SK-N-SH (cell line): ENCODE results near the gene RND3. TPM values are rescaled to one million over a fixed set of nuclear protein-coding genes. Genes with fewer than 3 reads are reported as not detected.

Experiments used
- CTCF ChIA-PET: fragments of 300-600, 350-600 bp; formaldehyde crosslinking; extraction: SDS; loops from one replicate; lab custom pipeline; 2021; lab: Yijun Ruan, JAX
- POLR2A ChIA-PET: fragments of 350-600 bp; sonication (Branson Sonifier 250); formaldehyde crosslinking; extraction: SDS; loops from one replicate; lab custom pipeline; 2020; ENCODE audit warnings: antibody characterized with exemption, inconsistent platforms; lab: Yijun Ruan, JAX
- DNase-seq: peaks from one replicate; pipeline ENCODE4 v3.0.0; 2012
- H2AFZ ChIP-seq: fragments of 200-600 bp; sonication (generic); 2 replicates; pipeline ENCODE4 v1.8.1; 2016; ENCODE audit warnings: antibody characterized with exemption, mild to moderate bottlenecking, low read depth
- H3F3A ChIP-seq: fragments of 200-600 bp; sonication (generic); replicated peaks from 2 replicates; pipeline ENCODE3; 2016; ENCODE audit warnings: antibody characterized with exemption, mild to moderate bottlenecking; ENCODE audit not compliant: insufficient read depth
- H3K27ac ChIP-seq, 2 experiments: fragments of 200-500 bp in 1 of 2; fragments of 200-600 bp in 1 of 2; sonication (Bioruptor generic) in 1 of 2; sonication (generic), shearing (Covaris generic) in 1 of 2; 2 replicates each; pipeline versions ENCODE4 v1.5.1 to v1.6.1; 2014 to 2016; ENCODE audit warnings: low read depth in 2 of 2, inconsistent platforms in 1 of 2, low read length in 1 of 2, mild to moderate bottlenecking in 1 of 2, mixed read lengths in 1 of 2
- H3K27me3 ChIP-seq: fragments of 200-600 bp; sonication (generic), shearing (Covaris generic); 2 replicates; pipeline ENCODE4 v1.6.1; 2016; ENCODE audit warnings: mixed run types; ENCODE audit not compliant: insufficient read depth
- H3K36me3 ChIP-seq, 2 experiments: fragments of 200-500 bp in 1 of 2; fragments of 200-600 bp in 1 of 2; sonication (Bioruptor generic) in 1 of 2; sonication (generic) in 1 of 2; replicated peaks in 1 of 2; 2 replicates each; pipeline versions ENCODE3 to v1.5.1; 2014 to 2016; ENCODE audit warnings: low read length in 1 of 2, mild to moderate bottlenecking in 1 of 2; ENCODE audit not compliant: insufficient read depth in 2 of 2, control insufficient read depth in 1 of 2
- H3K4me1 ChIP-seq, 2 experiments: fragments of 200-500 bp in 1 of 2; fragments of 200-600 bp in 1 of 2; sonication (Bioruptor generic) in 1 of 2; sonication (generic), shearing (Covaris generic) in 1 of 2; 2 replicates each; pipeline versions ENCODE4 v1.5.1 to v1.6.1; 2014 to 2016; ENCODE audit warnings: low read depth in 1 of 2, low read length in 1 of 2, mixed run types in 1 of 2; ENCODE audit not compliant: insufficient read depth in 2 of 2, control insufficient read depth in 1 of 2
- H3K4me2 ChIP-seq: fragments of 200-600 bp; sonication (generic), shearing (Covaris generic); 2 replicates; pipeline ENCODE4 v1.6.1; 2017; ENCODE audit warnings: mixed run types
- H3K4me3 ChIP-seq, 2 experiments: fragments of 200-500 bp in 1 of 2; fragments of 200-600 bp in 1 of 2; sonication (Bioruptor generic) in 1 of 2; sonication (generic), shearing (Covaris generic) in 1 of 2; 2 replicates each; pipeline versions ENCODE4 v1.5.1 to v1.8.1; 2014 to 2016; ENCODE audit warnings: low read depth in 2 of 2, inconsistent platforms in 1 of 2, low read length in 1 of 2, mild to moderate bottlenecking in 1 of 2, mixed read lengths in 1 of 2, moderate library complexity in 1 of 2
- H3K79me2 ChIP-seq: fragments of 200-600 bp; sonication (generic); 2 replicates; pipeline ENCODE4 v1.8.1; 2017; ENCODE audit warnings: mild to moderate bottlenecking; ENCODE audit not compliant: insufficient read depth
- H3K9ac ChIP-seq: fragments of 200-600 bp; sonication (generic); 2 replicates; pipeline ENCODE4 v1.6.1; 2017; ENCODE audit warnings: mixed run types
- H3K9me2 ChIP-seq: fragments of 200-600 bp; sonication (generic); 2 replicates; pipeline ENCODE4 v1.6.1; 2017; ENCODE audit warnings: mixed run types
- H3K9me3 ChIP-seq: fragments of 200-600 bp; sonication (generic); 2 replicates; pipeline ENCODE4 v1.6.1; 2017; ENCODE audit warnings: mixed run types, mild to moderate bottlenecking, moderate library complexity
- H4K20me1 ChIP-seq: fragments of 200-600 bp; sonication (generic); 2 replicates; pipeline ENCODE4 v1.6.1; 2017; ENCODE audit warnings: mild to moderate bottlenecking, mixed run types; ENCODE audit not compliant: insufficient read depth
- FOXM1 ChIP-seq: IDR thresholded peaks from 2 replicates; pipeline ENCODE4 v1.4.0; 2012; ENCODE audit warnings: low read depth, mild to moderate bottlenecking
- GATA2 ChIP-seq: sonication (generic); formaldehyde crosslinking; IDR thresholded peaks from 2 replicates; pipeline ENCODE4 v1.5.0; 2020; ENCODE audit warnings: mild to moderate bottlenecking, missing genetic modification reagents
- MAX ChIP-seq: IDR thresholded peaks from 2 replicates; pipeline ENCODE4 v1.4.0; 2012; ENCODE audit warnings: low read depth
- MEF2A ChIP-seq: IDR thresholded peaks from 2 replicates; pipeline ENCODE4 v1.4.0; 2012; ENCODE audit warnings: low read depth, borderline replicate concordance
- RCOR1 ChIP-seq: fragments of 150-350 bp; IDR thresholded peaks from 2 replicates; pipeline ENCODE4 v1.6.1; 2017; ENCODE audit warnings: antibody characterized with exemption, low read length
- REST ChIP-seq: IDR thresholded peaks from 2 replicates; pipeline ENCODE4 v1.6.1; 2012; ENCODE audit warnings: mild to moderate bottlenecking, low read depth, low read length, moderate library complexity
- RFX5 ChIP-seq: IDR thresholded peaks from 2 replicates; pipeline ENCODE4 v1.6.1; 2012; ENCODE audit warnings: mild to moderate bottlenecking, improper control_type of control experiment, low read length
- TCF12 ChIP-seq: IDR thresholded peaks from 2 replicates; pipeline ENCODE4 v1.4.0; 2012
- YY1 ChIP-seq: IDR thresholded peaks from 2 replicates; pipeline ENCODE4 v1.4.0; 2012; ENCODE audit warnings: low read depth, mild to moderate bottlenecking
- WGBS: methylation state at CpG from one replicate; pipeline ENCODE4 v1.1.6; 2017; ENCODE audit warnings: low lambda C conversion rate; 5-methylcytosine and 5-hydroxymethylcytosine counted together
- polyA plus RNA-seq, 3 experiments: library from polyadenylated mRNA; depleted of rRNA; stranded (reverse); fragments of >200 nt; gene quantifications; 2 replicates each; pipeline ENCODE4 v1.2.3, GENCODE V29; 2012
- TF ChIP-seq, protein P1 (sequence below): fragments of 150-350 bp; IDR thresholded peaks from 2 replicates; pipeline ENCODE4 v1.6.1; 2016; ENCODE audit warnings: mild to moderate bottlenecking, low read depth, low read length
- TF ChIP-seq, protein P2 (sequence below): IDR thresholded peaks from 2 replicates; pipeline ENCODE4 v1.4.0; 2012; ENCODE audit warnings: low read depth, borderline replicate concordance

RND3 gene
- polyA plus RNA-seq, 1 of the 3 experiments (the other 2 are of a cell fraction): 49.7 TPM

DNA sequence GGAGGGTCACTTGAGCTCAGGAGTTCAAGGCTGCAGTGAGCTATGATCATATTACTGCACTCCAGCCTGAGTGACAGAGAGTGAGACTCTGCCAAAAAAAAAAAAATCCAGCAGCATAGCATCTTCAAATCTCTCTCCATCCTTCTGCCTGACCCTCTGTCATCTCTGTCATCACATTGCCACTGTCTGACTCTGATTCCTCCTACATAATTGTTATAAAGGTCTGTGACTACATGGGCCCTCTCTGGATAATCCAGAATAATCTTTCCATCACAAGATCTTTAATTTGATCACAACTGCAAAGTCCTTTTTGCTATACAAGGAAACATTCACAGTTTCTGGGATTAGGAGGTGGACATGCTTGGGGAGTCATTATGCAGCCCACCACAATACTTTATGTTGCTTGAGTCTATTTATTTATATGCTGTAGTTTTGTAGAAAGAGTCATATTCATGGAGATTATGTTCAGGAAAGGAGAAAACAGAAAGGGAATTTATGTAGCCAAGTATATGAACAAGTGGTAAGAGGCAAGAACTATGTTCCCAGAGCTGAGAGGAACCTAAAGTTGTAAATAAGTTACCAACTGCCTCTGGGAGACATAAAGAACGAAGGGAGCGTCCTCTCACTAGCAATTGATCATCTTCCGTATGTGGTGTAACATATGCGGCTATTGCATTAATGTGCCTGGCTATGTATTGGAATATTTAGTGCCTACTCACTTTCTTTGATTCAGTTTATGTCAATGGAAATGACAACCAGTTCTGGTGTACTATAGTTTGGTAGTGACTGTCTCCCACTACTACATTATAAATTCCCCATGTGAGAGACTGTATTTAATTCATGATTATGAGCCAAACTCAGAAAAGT, 21.5 kb downstream of the RND3 start (continued):
- TF ChIP-seq YY1: no peak
- no peak for TF ChIP-seq FOXM1

DNA sequence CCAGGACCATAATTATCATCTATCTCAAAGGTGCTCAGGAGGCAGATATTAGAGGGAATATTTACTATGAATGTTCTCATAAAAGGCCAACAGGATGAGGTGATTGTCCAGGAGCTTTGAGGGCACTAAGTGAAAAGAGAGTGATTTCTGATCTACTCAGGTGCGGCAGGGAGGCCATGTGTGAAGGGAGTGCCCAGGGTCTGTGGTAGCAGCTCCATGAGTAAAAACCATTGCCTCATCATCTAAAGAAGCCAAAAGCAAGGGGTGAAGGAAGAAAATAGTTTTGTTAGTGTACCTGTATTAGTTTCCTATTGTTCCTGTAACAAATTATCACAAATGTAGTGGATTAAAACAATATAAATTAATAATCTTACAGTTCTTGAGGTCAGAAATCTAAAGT, 22.5 kb downstream of the RND3 start:
- no peak for DNase-seq
- TF ChIP-seq FOXM1 (no peak), REST (no peak), MEF2A (no peak), RCOR1 (no peak), MAX (no peak), YY1 (no peak), RFX5 (no peak), TCF12 (no peak), GATA2 (CRISPR knock-in tag) (no peak)
- TF ChIP-seq, protein P1, sequence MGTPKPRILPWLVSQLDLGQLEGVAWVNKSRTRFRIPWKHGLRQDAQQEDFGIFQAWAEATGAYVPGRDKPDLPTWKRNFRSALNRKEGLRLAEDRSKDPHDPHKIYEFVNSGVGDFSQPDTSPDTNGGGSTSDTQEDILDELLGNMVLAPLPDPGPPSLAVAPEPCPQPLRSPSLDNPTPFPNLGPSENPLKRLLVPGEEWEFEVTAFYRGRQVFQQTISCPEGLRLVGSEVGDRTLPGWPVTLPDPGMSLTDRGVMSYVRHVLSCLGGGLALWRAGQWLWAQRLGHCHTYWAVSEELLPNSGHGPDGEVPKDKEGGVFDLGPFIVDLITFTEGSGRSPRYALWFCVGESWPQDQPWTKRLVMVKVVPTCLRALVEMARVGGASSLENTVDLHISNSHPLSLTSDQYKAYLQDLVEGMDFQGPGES: no peak
- TF ChIP-seq, protein P2, sequence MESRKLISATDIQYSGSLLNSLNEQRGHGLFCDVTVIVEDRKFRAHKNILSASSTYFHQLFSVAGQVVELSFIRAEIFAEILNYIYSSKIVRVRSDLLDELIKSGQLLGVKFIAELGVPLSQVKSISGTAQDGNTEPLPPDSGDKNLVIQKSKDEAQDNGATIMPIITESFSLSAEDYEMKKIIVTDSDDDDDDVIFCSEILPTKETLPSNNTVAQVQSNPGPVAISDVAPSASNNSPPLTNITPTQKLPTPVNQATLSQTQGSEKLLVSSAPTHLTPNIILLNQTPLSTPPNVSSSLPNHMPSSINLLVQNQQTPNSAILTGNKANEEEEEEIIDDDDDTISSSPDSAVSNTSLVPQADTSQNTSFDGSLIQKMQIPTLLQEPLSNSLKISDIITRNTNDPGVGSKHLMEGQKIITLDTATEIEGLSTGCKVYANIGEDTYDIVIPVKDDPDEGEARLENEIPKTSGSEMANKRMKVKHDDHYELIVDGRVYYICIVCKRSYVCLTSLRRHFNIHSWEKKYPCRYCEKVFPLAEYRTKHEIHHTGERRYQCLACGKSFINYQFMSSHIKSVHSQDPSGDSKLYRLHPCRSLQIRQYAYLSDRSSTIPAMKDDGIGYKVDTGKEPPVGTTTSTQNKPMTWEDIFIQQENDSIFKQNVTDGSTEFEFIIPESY: no peak
- TF ChIP-seq, all 33 proteins: peak for 0
- Histone ChIP-seq H3K9ac (no peak overlapping the region), H3K4me1 (peaks cover 0 to 18% of the 10 kb centered on the region in 2 experiments), H2AFZ (no peak overlapping the region), H3K36me3 (peaks cover 22 to 30% of the 10 kb centered on the region in 2 experiments), H3K4me2 (no peak overlapping the region), H3K79me2 (peaks cover 17% of the 10 kb centered on the region), H3K27me3 (no peaks in the 10 kb centered on the region), H3K9me3 (no peaks in the 10 kb centered on the region), H4K20me1 (no peaks in the 10 kb centered on the region), H3K4me3 (no peak overlapping the region), H3K27ac (no peak overlapping the region), H3F3A (peaks cover 39% of the 10 kb centered on the region), H3K9me2 (no peaks in the 10 kb centered on the region)
- WGBS: 92% methylated on average over 1 of the region's 1 CpG
- POLR2A ChIA-PET: no interaction called here
- CTCF ChIA-PET: interaction anchor here (1.0 kb wide), 1 partner anchor 773 kb away, joined by 3 read pairs; no protein-coding TSS in a partner anchor
